Endodermal cell (in vitro differentiated cells): ENCODE measurements around the gene TEC. TPM values are rescaled to one million over a fixed set of nuclear protein-coding genes. Genes with fewer than 3 reads are reported as not detected.

ENCODE experiments used
- DNase-seq: peaks from one replicate; pipeline ENCODE4 v3.0.0-alpha.2; 2017
- H3K27ac ChIP-seq: 2 replicates; pipeline ENCODE4 v1.5.1; 2013; ENCODE audit warnings: mild to moderate bottlenecking, low read depth, low read length, moderate library complexity
- H3K27me3 ChIP-seq: 2 replicates; pipeline ENCODE4 v1.6.1; 2013; ENCODE audit warnings: mild to moderate bottlenecking, low read length, moderate library complexity; ENCODE audit not compliant: insufficient read depth, control insufficient read depth, poor library complexity, severe bottlenecking
- H3K36me3 ChIP-seq: 2 replicates; pipeline ENCODE4 v1.7.0; 2013; ENCODE audit warnings: mild to moderate bottlenecking, low read length, moderate library complexity; ENCODE audit not compliant: control insufficient read depth, insufficient read depth
- H3K4me1 ChIP-seq: one replicate; pipeline ENCODE4 v1.7.0; 2013; ENCODE audit warnings: low read length; ENCODE audit not compliant: control insufficient read depth, insufficient read depth
- H3K4me3 ChIP-seq: 2 replicates; pipeline ENCODE4 v1.5.1; 2013; ENCODE audit warnings: mild to moderate bottlenecking, low read length, moderate library complexity
- H3K9ac ChIP-seq: 2 replicates; pipeline ENCODE4 v1.6.1; 2013; ENCODE audit warnings: mild to moderate bottlenecking, low read length, moderate library complexity; ENCODE audit not compliant: poor library complexity, severe bottlenecking; ENCODE audit errors: extremely low read depth
- H3K9me3 ChIP-seq: 2 replicates; pipeline ENCODE4 v1.6.1; 2013; ENCODE audit warnings: mild to moderate bottlenecking, low read length, moderate library complexity; ENCODE audit not compliant: control insufficient read depth
- H3K27ac Mint-ChIP-seq: 2 replicates; pipeline ENCODE4 v1.8.0; 2020; ENCODE audit warnings: mixed read lengths
- H3K27me3 Mint-ChIP-seq: 2 replicates; pipeline ENCODE4 v1.8.0; 2021; ENCODE audit warnings: mild to moderate bottlenecking, mixed read lengths; ENCODE audit not compliant: insufficient read depth
- H3K36me3 Mint-ChIP-seq: 2 replicates; pipeline ENCODE4 v1.8.0; 2020; ENCODE audit warnings: low read depth, mixed read lengths
- H3K4me1 Mint-ChIP-seq: 2 replicates; pipeline ENCODE4 v1.8.0; 2020; ENCODE audit warnings: mixed read lengths
- H3K4me3 Mint-ChIP-seq: 2 replicates; pipeline ENCODE4 v1.8.0; 2020; ENCODE audit warnings: mild to moderate bottlenecking, moderate library complexity, mixed read lengths
- H3K9me3 Mint-ChIP-seq: 2 replicates; pipeline ENCODE4 v1.8.0; 2020; ENCODE audit warnings: mild to moderate bottlenecking, mixed read lengths
- WGBS, 2 experiments: methylation state at CpG; one replicate each; pipeline versions ENCODE4 v1.1.5 to v1.1.7; 2013; ENCODE audit warnings: missing lambda C conversion rate in 2 of 2, mixed read lengths in 1 of 2; ENCODE audit not compliant: insufficient coverage in 1 of 2, insufficient read length in 1 of 2; 5-methylcytosine and 5-hydroxymethylcytosine counted together
- total RNA-seq, 2 donors: library from RNA; stranded (reverse); fragmentation: NEBNext Ultra II Directional in 1 of 2; extraction: Animal tissue kit (Norgen Biotek cat#: 25700) in 1 of 2; gene quantifications; 2 replicates in 1 of 2; 3 replicates in 1 of 2; pipeline ENCODE4 v1.2.1, GENCODE V29; 2021
- TF ChIP-seq, protein P1 (sequence below): fragments of 200-600 bp; sonication (generic); conservative IDR thresholded peaks from 2 replicates; pipeline ENCODE4 v1.5.0; 2021; ENCODE audit warnings: antibody characterized with exemption, mild to moderate bottlenecking

TEC gene
- total RNA-seq, 2 donors from 2014 or later = 3.8 to 5.4 TPM

DNA sequence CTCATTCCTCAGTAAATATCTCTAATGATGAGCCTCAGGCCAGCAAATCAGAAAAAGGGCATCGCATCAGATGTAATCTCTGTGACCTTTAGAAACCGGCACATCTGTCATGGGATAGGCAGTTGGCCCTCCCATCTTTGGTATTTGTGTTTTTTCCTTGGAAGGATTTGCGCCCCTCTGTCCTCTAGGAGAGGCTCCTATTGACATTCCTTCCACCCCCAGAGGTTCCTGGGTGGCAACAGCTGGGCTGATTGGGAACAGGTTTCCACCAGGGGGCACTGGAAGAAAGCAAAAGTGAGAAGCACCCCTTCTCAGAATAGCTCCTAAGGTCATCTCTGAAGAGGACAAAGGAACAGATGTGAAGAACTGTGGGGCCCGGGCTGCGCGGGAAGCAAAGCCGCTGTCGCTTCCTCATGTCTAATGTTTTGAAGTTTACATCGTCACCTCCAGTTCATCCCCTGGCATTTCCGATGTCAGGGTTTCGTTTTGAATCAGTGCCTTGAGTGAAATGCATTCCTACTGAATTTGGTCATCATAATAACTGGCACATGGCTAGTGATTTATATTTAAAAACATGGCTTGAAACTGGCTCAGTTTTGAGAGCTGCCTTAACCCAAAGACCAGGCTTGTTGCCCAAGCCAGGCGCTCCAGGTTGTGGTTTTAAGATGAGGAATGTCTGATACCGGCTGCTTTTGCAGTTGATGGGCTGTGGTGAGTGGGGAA lies 141.8 kb downstream of the TEC start:
- no peaks in the 10 kb centered on the region for H3K27me3 Mint-ChIP-seq
- TF ChIP-seq, protein P1, sequence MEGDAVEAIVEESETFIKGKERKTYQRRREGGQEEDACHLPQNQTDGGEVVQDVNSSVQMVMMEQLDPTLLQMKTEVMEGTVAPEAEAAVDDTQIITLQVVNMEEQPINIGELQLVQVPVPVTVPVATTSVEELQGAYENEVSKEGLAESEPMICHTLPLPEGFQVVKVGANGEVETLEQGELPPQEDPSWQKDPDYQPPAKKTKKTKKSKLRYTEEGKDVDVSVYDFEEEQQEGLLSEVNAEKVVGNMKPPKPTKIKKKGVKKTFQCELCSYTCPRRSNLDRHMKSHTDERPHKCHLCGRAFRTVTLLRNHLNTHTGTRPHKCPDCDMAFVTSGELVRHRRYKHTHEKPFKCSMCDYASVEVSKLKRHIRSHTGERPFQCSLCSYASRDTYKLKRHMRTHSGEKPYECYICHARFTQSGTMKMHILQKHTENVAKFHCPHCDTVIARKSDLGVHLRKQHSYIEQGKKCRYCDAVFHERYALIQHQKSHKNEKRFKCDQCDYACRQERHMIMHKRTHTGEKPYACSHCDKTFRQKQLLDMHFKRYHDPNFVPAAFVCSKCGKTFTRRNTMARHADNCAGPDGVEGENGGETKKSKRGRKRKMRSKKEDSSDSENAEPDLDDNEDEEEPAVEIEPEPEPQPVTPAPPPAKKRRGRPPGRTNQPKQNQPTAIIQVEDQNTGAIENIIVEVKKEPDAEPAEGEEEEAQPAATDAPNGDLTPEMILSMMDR = peak; percentile 88
- 30 to 31% methylated on average over 10 to 13 of the region's 13 CpGs for WGBS, 2 experiments
- peak overlapping the region; percentile 46 for H3K4me3 ChIP-seq
- H3K27me3 ChIP-seq = no peaks in the 10 kb centered on the region
- no peaks in the 10 kb centered on the region for H3K36me3 Mint-ChIP-seq
- peak overlapping the region; percentile 51 for H3K27ac ChIP-seq
- H3K9me3 ChIP-seq = no peaks in the 10 kb centered on the region
- H3K4me3 Mint-ChIP-seq = peak overlapping the region; percentile 41
- H3K9ac ChIP-seq = peak overlapping the region; percentile 77
- H3K4me1 Mint-ChIP-seq = peaks cover 72% of the 10 kb centered on the region
- DNase-seq = peak; percentile 94
- H3K4me1 ChIP-seq = peaks cover 18% of the 10 kb centered on the region
- no peaks in the 10 kb centered on the region for H3K9me3 Mint-ChIP-seq
- no peaks in the 10 kb centered on the region for H3K36me3 ChIP-seq
- H3K27ac Mint-ChIP-seq = peak overlapping the region; percentile 97

- Histone ChIP-seq H3K27me3 (no peaks in the 10 kb centered on the region), H3K27ac (peak overlapping the region; percentile 55), H3K36me3 (no peaks in the 10 kb centered on the region), H3K9me3 (no peaks in the 10 kb centered on the region), H3K4me1 (peaks cover 17% of the 10 kb centered on the region), H3K4me3 (peak overlapping the region; percentile 37), H3K9ac (peak overlapping the region; percentile 77)
- 13 to 18% methylated on average over 3 of the region's 3 CpGs for WGBS, 2 experiments
- TF ChIP-seq, protein P1 = no peak
- peak overlapping the region; percentile 97 for H3K27ac Mint-ChIP-seq
- H3K27me3 Mint-ChIP-seq = no peaks in the 10 kb centered on the region
- peak; percentile 78 for DNase-seq
- peak overlapping the region; percentile 41 for H3K4me3 Mint-ChIP-seq
- no peaks in the 10 kb centered on the region for H3K36me3 Mint-ChIP-seq
- H3K9me3 Mint-ChIP-seq = no peaks in the 10 kb centered on the region
- peaks cover 71% of the 10 kb centered on the region for H3K4me1 Mint-ChIP-seq
Measured at GRCh38 chr4:48127231-48127630, 142.4 kb downstream of the TEC start.

- Mint-ChIP-seq H3K27me3 (no peaks in the 10 kb centered on the region), H3K9me3 (no peaks in the 10 kb centered on the region), H3K4me3 (peak overlapping the region; percentile 41), H3K4me1 (peaks cover 65% of the 10 kb centered on the region), H3K27ac (peak overlapping the region; percentile 97), H3K36me3 (no peaks in the 10 kb centered on the region)
- H3K4me3 ChIP-seq = peak overlapping the region; percentile 37
- no peak for DNase-seq
- H3K27ac ChIP-seq = peak overlapping the region; percentile 55
- peaks cover 15% of the 10 kb centered on the region for H3K4me1 ChIP-seq
- no peaks in the 10 kb centered on the region for H3K9me3 ChIP-seq
- WGBS, 2 experiments = 100% methylated on average over 1 of the region's 1 CpG; no CpG with 5 or more reads in 1 of the 2 experiments
- TF ChIP-seq, protein P1 = no peak
- H3K27me3 ChIP-seq = no peaks in the 10 kb centered on the region
- H3K36me3 ChIP-seq = no peaks in the 10 kb centered on the region
- peak overlapping the region; percentile 77 for H3K9ac ChIP-seq
Measured at GRCh38 chr4:48126621-48127020, 143.0 kb downstream of the TEC start.
